Upper lobe of left lung (tissue), 6 donors: ENCODE measurements around the gene ZMIZ2. TPM values are rescaled to one million over a fixed set of nuclear protein-coding genes. Genes with fewer than 3 reads are reported as not detected.

Source experiments
- ATAC-seq, 2 donors: fragments of 200-7000 bp; cut with Tn5 transposase; one replicate each; pipeline ENCODE4 v1.9.1; 2022; ENCODE audit warnings: mild to moderate bottlenecking in 2 of 2, moderate library complexity in 2 of 2; ENCODE audit not compliant: low FRiP score in 2 of 2
- DNase-seq, 2 donors: peaks; one replicate each; pipeline ENCODE4 v3.0.0-alpha.2; 2019 to 2020
- H3K27ac ChIP-seq, 4 donors: fragments of 200-600 bp; sonication (generic); one replicate each; pipeline ENCODE4 v1.5.1; 2016 to 2019
- H3K27me3 ChIP-seq, 4 donors: fragments of 200-600 bp; sonication (generic); one replicate each; pipeline ENCODE4 v1.5.1; 2017 to 2019
- H3K36me3 ChIP-seq, 4 donors: fragments of 200-600 bp; sonication (generic); one replicate each; pipeline ENCODE4 v1.5.1; 2016 to 2019
- H3K4me1 ChIP-seq, 4 donors: fragments of 200-600 bp; sonication (generic); one replicate each; pipeline ENCODE4 v1.5.1; 2018 to 2019
- H3K4me3 ChIP-seq, 4 donors: fragments of 200-600 bp; sonication (generic); one replicate each; pipeline ENCODE4 v1.5.1; 2017 to 2019; ENCODE audit warnings: mild to moderate bottlenecking in 2 of 4, moderate library complexity in 1 of 4
- H3K9me3 ChIP-seq, 4 donors: fragments of 200-600 bp; sonication (generic); one replicate each; pipeline ENCODE4 v1.5.1; 2018 to 2019
- EP300 ChIP-seq, 4 donors: sonication (generic); formaldehyde crosslinking; IDR thresholded peaks; one replicate each; pipeline ENCODE4 v1.5.1; 2017; ENCODE audit warnings: antibody characterized with exemption in 4 of 4, control low read depth in 2 of 4
- POLR2A ChIP-seq, 4 donors: fragments of 450-650 bp; IDR thresholded peaks; one replicate each; pipeline ENCODE4 v1.5.1; 2016 to 2017; ENCODE audit warnings: antibody characterized with exemption in 4 of 4, mild to moderate bottlenecking in 2 of 4
- POLR2AphosphoS5 ChIP-seq, 2 donors: sonication (generic); formaldehyde crosslinking; IDR thresholded peaks; one replicate each; pipeline ENCODE4 v1.5.1; 2017; ENCODE audit warnings: antibody characterized with exemption in 2 of 2
- WGBS, 2 donors: methylation state at CpG; one replicate each; pipeline ENCODE4 v1.1.5; 2017 to 2018; 5-methylcytosine and 5-hydroxymethylcytosine counted together
- total RNA-seq, 6 donors: library from RNA; depleted of rRNA in 4 of 6; stranded (reverse); fragments of >200 nt in 4 of 6; gene quantifications; one replicate each; pipeline versions ENCODE4 v1.1.0 to v1.2.1, GENCODE V29; 2016 to 2021
- TF ChIP-seq, protein P1 (sequence below), 6 experiments: fragments of 450-650 bp in 4 of 6; fragments of 200-600 bp in 2 of 6; sonication (generic) in 2 of 6; IDR thresholded peaks; one replicate each; pipeline ENCODE4 v1.5.1; 2016 to 2019; ENCODE audit warnings: antibody characterized with exemption in 6 of 6
- donor health status: DM: no; HTN: no; CAD: no; lungs with moderate emphysema.
- donor health status: DM: no; HTN: yes; CAD: no; lungs with severe emphysema.

The ZMIZ2 gene
- total RNA-seq, 6 donors from 2014 or later, result 27.0 to 161 (median 85.7) TPM

GRCh38 chr7:44793919-44794318, 45.3 kb downstream of the ZMIZ2 start:
- Histone ChIP-seq H3K9me3 (no peaks in the 10 kb centered on the region), H3K4me3 (no peak overlapping the region), H3K27me3 (no peaks in the 10 kb centered on the region), H3K4me1 (peaks cover 16 to 21% (median 18%) of the 10 kb centered on the region in 4 donors), H3K27ac (no peak overlapping the region), H3K36me3 (peaks cover 0 to under 1% (median 0%) of the 10 kb centered on the region in 4 donors)
- ATAC-seq, result no peak
- no peak for TF ChIP-seq POLR2A (IDR thresholded peaks at IDR 0.05)
- TF ChIP-seq, protein P1, sequence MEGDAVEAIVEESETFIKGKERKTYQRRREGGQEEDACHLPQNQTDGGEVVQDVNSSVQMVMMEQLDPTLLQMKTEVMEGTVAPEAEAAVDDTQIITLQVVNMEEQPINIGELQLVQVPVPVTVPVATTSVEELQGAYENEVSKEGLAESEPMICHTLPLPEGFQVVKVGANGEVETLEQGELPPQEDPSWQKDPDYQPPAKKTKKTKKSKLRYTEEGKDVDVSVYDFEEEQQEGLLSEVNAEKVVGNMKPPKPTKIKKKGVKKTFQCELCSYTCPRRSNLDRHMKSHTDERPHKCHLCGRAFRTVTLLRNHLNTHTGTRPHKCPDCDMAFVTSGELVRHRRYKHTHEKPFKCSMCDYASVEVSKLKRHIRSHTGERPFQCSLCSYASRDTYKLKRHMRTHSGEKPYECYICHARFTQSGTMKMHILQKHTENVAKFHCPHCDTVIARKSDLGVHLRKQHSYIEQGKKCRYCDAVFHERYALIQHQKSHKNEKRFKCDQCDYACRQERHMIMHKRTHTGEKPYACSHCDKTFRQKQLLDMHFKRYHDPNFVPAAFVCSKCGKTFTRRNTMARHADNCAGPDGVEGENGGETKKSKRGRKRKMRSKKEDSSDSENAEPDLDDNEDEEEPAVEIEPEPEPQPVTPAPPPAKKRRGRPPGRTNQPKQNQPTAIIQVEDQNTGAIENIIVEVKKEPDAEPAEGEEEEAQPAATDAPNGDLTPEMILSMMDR (IDR thresholded peaks at IDR 0.05), result no peak
- no peak for TF ChIP-seq EP300 (IDR thresholded peaks at IDR 0.05)
- no peak for TF ChIP-seq POLR2AphosphoS5 (IDR thresholded peaks at IDR 0.05)
- WGBS, 2 donors, result 65 to 78% methylated on average over 5 of the region's 5 CpGs
- DNase-seq, result no peak

- H3K9me3 ChIP-seq, result no peaks in the 10 kb centered on the region
- H3K4me1 ChIP-seq, result peaks cover 20 to 25% (median 21%) of the 10 kb centered on the region in 4 donors
- peaks cover 0 to 5% (median under 1%) of the 10 kb centered on the region in 4 donors for H3K36me3 ChIP-seq
- DNase-seq, result no peak
- no peak for ATAC-seq
- 41 to 58% methylated on average over 3 of the region's 3 CpGs for WGBS, 2 donors
- no peaks in the 10 kb centered on the region for H3K27me3 ChIP-seq
- H3K27ac ChIP-seq, result no peak overlapping the region
- no peak overlapping the region for H3K4me3 ChIP-seq
- TF ChIP-seq POLR2AphosphoS5 (IDR thresholded peaks at IDR 0.05), result no peak
- TF ChIP-seq, protein P1 (IDR thresholded peaks at IDR 0.05), result no peak
- TF ChIP-seq EP300 (IDR thresholded peaks at IDR 0.05), result no peak
- TF ChIP-seq POLR2A (IDR thresholded peaks at IDR 0.05), result no peak
These were observed 45.7 kb downstream of the ZMIZ2 start for GRCh38 chr7:44794331-44794730.

DNA sequence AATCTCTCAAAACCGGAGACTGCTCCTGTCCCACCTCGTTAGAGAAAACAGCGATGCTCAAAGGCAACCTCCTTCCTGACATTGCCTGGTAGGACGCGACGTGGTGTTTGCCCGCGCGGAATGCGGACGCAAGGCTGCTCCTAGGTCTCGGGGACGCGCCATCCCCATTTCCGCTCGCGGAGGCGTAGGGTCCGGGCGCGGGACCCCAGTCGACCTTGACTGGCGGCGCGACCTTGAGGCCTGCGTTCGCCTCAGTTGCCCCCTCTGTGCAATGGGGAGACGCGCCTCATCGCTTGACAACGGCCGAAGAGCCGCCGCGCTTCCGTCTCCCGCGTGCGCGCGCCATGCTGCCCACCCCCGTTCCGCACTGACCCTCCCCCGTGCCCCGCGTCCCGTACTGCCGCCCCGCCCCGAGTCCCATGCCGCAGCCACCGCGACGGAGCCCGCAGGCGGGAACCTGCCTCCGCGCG, 47.4 kb downstream of the ZMIZ2 start:
- DNase-seq (no peak), ATAC-seq (peak; percentile 31 to 46)
- H3K27me3 ChIP-seq, result no peaks in the 10 kb centered on the region

GRCh38 chr7:44796504-44797328, 48.1 kb downstream of the ZMIZ2 start, which contains the start of gene PPIA:
PPIA (plus strand) TSS chr7:44796681; CDS start chr7:44796725, 44 bp downstream.
- peaks cover 23 to 37% (median 28%) of the 10 kb centered on the region in 4 donors for H3K4me1 ChIP-seq
- H3K27me3 ChIP-seq, result no peaks in the 10 kb centered on the region
- H3K36me3 ChIP-seq, result peaks cover 14 to 29% (median 21%) of the 10 kb centered on the region in 4 donors
- no peaks in the 10 kb centered on the region for H3K9me3 ChIP-seq
- DNase-seq (peak; percentile 96 to 99), ATAC-seq (peak; percentile 96 to 97)
- peak within 1 kb of the TSS; percentile 97 to 100 (median 100) for H3K27ac ChIP-seq
- TF ChIP-seq POLR2A (IDR thresholded peaks at IDR 0.05), result peak in 3 of 4 donors; percentile 91 to 97 (median 97)
- TF ChIP-seq EP300 (IDR thresholded peaks at IDR 0.05), result no peak
- TF ChIP-seq, protein P1 (IDR thresholded peaks at IDR 0.05), result peak in 2 of 6 experiments; percentile 5 to 7
- peak; percentile 87 to 94 for TF ChIP-seq POLR2AphosphoS5 (IDR thresholded peaks at IDR 0.05)
- peak within 1 kb of the TSS; percentile 74 to 80 (median 76) for H3K4me3 ChIP-seq
- WGBS, 2 donors, result 0% methylated on average over 38 to 42 of the region's 99 CpGs

More for the DNA sequence above, 47.4 kb downstream of the ZMIZ2 start:
- WGBS, 2 donors, result 0% methylated on average over 7 to 15 of the region's 59 CpGs
- no peak for TF ChIP-seq POLR2A (IDR thresholded peaks at IDR 0.05)
- TF ChIP-seq POLR2AphosphoS5 (IDR thresholded peaks at IDR 0.05), result no peak
- no peak for TF ChIP-seq EP300 (IDR thresholded peaks at IDR 0.05)
- TF ChIP-seq, protein P1 (IDR thresholded peaks at IDR 0.05), result no peak
- Histone ChIP-seq H3K4me1 (peaks cover 23 to 37% (median 28%) of the 10 kb centered on the region in 4 donors), H3K9me3 (no peaks in the 10 kb centered on the region), H3K36me3 (peaks cover 11 to 22% (median 16%) of the 10 kb centered on the region in 4 donors), H3K4me3 (peak overlapping the region; percentile 74 to 80 (median 76)), H3K27ac (peak overlapping the region; percentile 97 to 100 (median 100))
